C4-2B (cell line): ENCODE measurements around the gene GDPGP1.
A peak's percentile ranks its signal among the peaks of the same experiment; 100 is the strongest.

Experiments used
- H3K27ac ChIP-seq: fragments of 450-650 bp; 2 replicates; pipeline ENCODE4 v1.5.1; 2017
- CTCF ChIP-seq: fragments of 450-650 bp; conservative IDR thresholded peaks from 2 replicates; pipeline ENCODE4 v1.5.1; 2017; ENCODE audit warnings: mild to moderate bottlenecking
- ZFX ChIP-seq: fragments of 450-650 bp; IDR thresholded peaks from 2 replicates; pipeline ENCODE4 v1.6.1; 2017

GDPGP1 gene

GRCh38 chr15:90230071-90230494, 3.9 kb upstream of the GDPGP1 start:
- peak overlapping the region; percentile 94 for H3K27ac ChIP-seq
- TF ChIP-seq ZFX (no peak), CTCF (no peak)

GRCh38 chr15:90230610-90231009, 3.4 kb upstream of the GDPGP1 start:
- TF ChIP-seq CTCF (no peak), ZFX (no peak)
- peak overlapping the region; percentile 94 for H3K27ac ChIP-seq

GRCh38 chr15:90231028-90232017, 2.7 kb upstream of the GDPGP1 start:
- H3K27ac ChIP-seq = peak overlapping the region; percentile 94
- TF ChIP-seq ZFX = no peak
- no peak for TF ChIP-seq CTCF

GRCh38 chr15:90232196-90232595, 1.8 kb upstream of the GDPGP1 start:
- H3K27ac ChIP-seq = peak overlapping the region; percentile 94

GRCh38 chr15:90232941-90233386, 1.0 kb upstream of the GDPGP1 start:
- no peak for TF ChIP-seq ZFX
- peak; percentile 84 for TF ChIP-seq CTCF
- peak overlapping the region; percentile 94 for H3K27ac ChIP-seq

More at GRCh38 chr15:90232196-90232595, 1.8 kb upstream of the GDPGP1 start:
- TF ChIP-seq ZFX (no peak), CTCF (no peak)

GRCh38 chr15:90233387-90234095, 468 bp upstream of the GDPGP1 start, which contains the start of gene CIB1:
Gene CIB1 (minus strand): TSS chr15:90233941. CDS start chr15:90233885, 56 bp downstream.
- TF ChIP-seq CTCF = no peak; the same call in 1 of the 2 replicates
- peak; percentile 79 for TF ChIP-seq ZFX
- peak within 1 kb of the TSS; percentile 94 for H3K27ac ChIP-seq
